IPS DF 6.9 (cell line): ENCODE data around the gene CDH4.

Source experiments
- DNase-seq: peaks from one replicate; pipeline ENCODE4 v3.0.0-alpha.2; 2013; ENCODE audit warnings: low read depth, low spot score
- H3K27ac ChIP-seq: one replicate; pipeline ENCODE4 v1.5.1; 2013; ENCODE audit warnings: low read length, control low read depth
- H3K27me3 ChIP-seq: 2 replicates; pipeline ENCODE4 v1.6.1; 2013; ENCODE audit warnings: mild to moderate bottlenecking, low read length; ENCODE audit not compliant: control insufficient read depth, insufficient read depth
- H3K36me3 ChIP-seq: 2 replicates; pipeline ENCODE4 v1.6.1; 2013; ENCODE audit warnings: low read length; ENCODE audit not compliant: control insufficient read depth, insufficient read depth
- H3K4me1 ChIP-seq: 2 replicates; pipeline ENCODE4 v1.6.1; 2013; ENCODE audit warnings: low read length; ENCODE audit not compliant: control insufficient read depth, insufficient read depth
- H3K4me3 ChIP-seq: 2 replicates; pipeline ENCODE4 v1.5.1; 2013; ENCODE audit warnings: mild to moderate bottlenecking, low read length
- H3K9me3 ChIP-seq: 2 replicates; pipeline ENCODE4 v1.6.1; 2013; ENCODE audit warnings: low read length, inconsistent platforms; ENCODE audit not compliant: control insufficient read depth, insufficient read depth
- WGBS: extraction: QIAGEN DNeasy Blood & Tissue Kit; methylation state at CpG from one replicate; pipeline ENCODE4 v1.1.7; 2013; ENCODE audit warnings: mixed read lengths, missing lambda C conversion rate; ENCODE audit not compliant: insufficient read length, insufficient coverage; 5-methylcytosine and 5-hydroxymethylcytosine counted together

CDH4 gene

DNA sequence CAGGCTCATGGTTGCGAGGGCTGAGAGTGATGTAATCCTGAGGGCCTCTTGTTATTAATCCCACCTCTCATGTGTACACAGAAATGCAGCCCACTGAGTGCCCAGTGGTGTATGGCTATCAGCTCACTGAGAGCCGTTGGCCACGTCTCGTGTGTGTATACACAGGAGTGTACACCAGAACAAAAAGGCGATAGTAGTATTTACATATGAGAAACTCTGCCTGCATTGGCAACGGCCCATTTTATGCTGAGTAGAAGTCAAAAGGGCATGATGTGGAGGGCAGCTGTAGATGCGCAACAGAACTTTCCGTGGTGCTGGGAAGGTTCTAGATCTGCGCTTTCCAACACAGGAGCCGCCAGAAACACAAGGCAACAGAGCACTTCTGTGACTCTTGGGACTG is 28.9 kb upstream of the CDH4 start:
- no peaks in the 10 kb centered on the region for H3K9me3 ChIP-seq
- WGBS, result no CpG with 5 or more reads among the region's 10 CpGs
- H3K4me1 ChIP-seq, result no peaks in the 10 kb centered on the region; the same call in 1 of the 2 replicates
- H3K27me3 ChIP-seq, result no peaks in the 10 kb centered on the region
- DNase-seq, result no peak
- H3K27ac ChIP-seq, result no peak overlapping the region
- H3K4me3 ChIP-seq, result no peak overlapping the region
- no peaks in the 10 kb centered on the region for H3K36me3 ChIP-seq

GRCh38 chr20:61230166-61230565 is 21.9 kb upstream of the CDH4 start:
- Histone ChIP-seq H3K36me3 (no peaks in the 10 kb centered on the region), H3K27me3 (no peaks in the 10 kb centered on the region), H3K4me1 (no peaks in the 10 kb centered on the region), H3K4me3 (no peak overlapping the region), H3K9me3 (no peaks in the 10 kb centered on the region), H3K27ac (no peak overlapping the region)
- no peak for DNase-seq
- WGBS, result no CpG with 5 or more reads among the region's 9 CpGs

DNA sequence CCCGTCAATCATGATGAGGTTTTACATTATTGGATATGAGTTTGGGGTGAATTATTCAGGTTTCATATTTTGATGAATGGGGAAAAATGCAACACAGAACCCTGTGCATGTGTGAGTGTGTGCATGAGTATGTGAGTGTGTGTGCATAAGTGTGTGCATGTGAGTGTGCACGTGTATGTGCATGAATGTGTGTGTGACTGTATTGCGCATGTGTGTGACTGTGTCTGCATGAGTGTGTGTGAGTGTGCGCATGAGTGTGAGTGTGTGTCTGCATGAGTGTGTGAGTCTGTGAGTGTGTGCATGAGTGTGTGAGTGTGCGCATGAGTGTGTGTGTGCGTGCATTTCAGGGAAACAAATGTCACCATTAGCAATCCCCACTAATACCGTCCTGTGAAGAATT is 18.5 kb upstream of the CDH4 start:
- DNase-seq, result no peak
- no peak overlapping the region for H3K4me3 ChIP-seq
- no peaks in the 10 kb centered on the region for H3K27me3 ChIP-seq
- H3K9me3 ChIP-seq, result no peaks in the 10 kb centered on the region
- no peak overlapping the region for H3K27ac ChIP-seq
- no peaks in the 10 kb centered on the region for H3K36me3 ChIP-seq
- H3K4me1 ChIP-seq, result no peaks in the 10 kb centered on the region
- WGBS, result no CpG with 5 or more reads among the region's 7 CpGs

GRCh38 chr20:61234224-61234890 is 17.7 kb upstream of the CDH4 start:
- H3K4me1 ChIP-seq, result no peaks in the 10 kb centered on the region
- no peaks in the 10 kb centered on the region for H3K27me3 ChIP-seq
- no peak for DNase-seq
- no peak overlapping the region for H3K4me3 ChIP-seq
- H3K9me3 ChIP-seq, result no peaks in the 10 kb centered on the region
- H3K36me3 ChIP-seq, result no peaks in the 10 kb centered on the region
- no peak overlapping the region for H3K27ac ChIP-seq
- WGBS, result no CpG with 5 or more reads among the region's 11 CpGs

GRCh38 chr20:61236713-61237112 is 15.3 kb upstream of the CDH4 start:
- no CpG with 5 or more reads among the region's 4 CpGs for WGBS
- H3K27me3 ChIP-seq, result no peaks in the 10 kb centered on the region; the same call in 1 of the 2 replicates
- DNase-seq, result no peak
- no peaks in the 10 kb centered on the region for H3K4me1 ChIP-seq
- H3K9me3 ChIP-seq, result no peaks in the 10 kb centered on the region; the same call in 1 of the 2 replicates
- H3K4me3 ChIP-seq, result no peak overlapping the region
- no peaks in the 10 kb centered on the region for H3K36me3 ChIP-seq
- no peak overlapping the region for H3K27ac ChIP-seq

DNA sequence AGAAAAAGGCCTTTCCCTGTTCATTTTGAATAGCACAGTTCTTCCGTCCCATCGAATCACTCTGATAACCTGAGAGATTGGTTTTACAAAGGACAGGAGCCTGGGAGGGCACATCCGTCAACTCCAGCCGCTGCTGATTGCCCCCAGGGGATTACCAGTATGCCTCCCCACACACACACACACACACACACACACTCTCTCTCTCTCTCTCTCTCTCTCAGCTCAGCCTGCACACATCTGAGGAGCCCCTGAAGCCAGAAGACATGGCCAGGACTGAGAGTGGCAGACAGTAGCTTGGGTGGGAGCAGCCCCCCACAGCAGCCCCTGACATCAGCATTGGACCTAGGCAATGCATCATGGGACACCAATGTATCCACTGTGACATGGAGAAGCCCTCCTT is 13.2 kb upstream of the CDH4 start:
- no peaks in the 10 kb centered on the region; the same call in 1 of the 2 replicates for H3K9me3 ChIP-seq
- H3K4me3 ChIP-seq, result no peak overlapping the region
- H3K36me3 ChIP-seq, result no peaks in the 10 kb centered on the region
- no CpG with 5 or more reads among the region's 4 CpGs for WGBS
- no peaks in the 10 kb centered on the region for H3K4me1 ChIP-seq
- H3K27me3 ChIP-seq, result no peaks in the 10 kb centered on the region; the same call in 1 of the 2 replicates
- DNase-seq, result no peak
- H3K27ac ChIP-seq, result no peak overlapping the region

DNA sequence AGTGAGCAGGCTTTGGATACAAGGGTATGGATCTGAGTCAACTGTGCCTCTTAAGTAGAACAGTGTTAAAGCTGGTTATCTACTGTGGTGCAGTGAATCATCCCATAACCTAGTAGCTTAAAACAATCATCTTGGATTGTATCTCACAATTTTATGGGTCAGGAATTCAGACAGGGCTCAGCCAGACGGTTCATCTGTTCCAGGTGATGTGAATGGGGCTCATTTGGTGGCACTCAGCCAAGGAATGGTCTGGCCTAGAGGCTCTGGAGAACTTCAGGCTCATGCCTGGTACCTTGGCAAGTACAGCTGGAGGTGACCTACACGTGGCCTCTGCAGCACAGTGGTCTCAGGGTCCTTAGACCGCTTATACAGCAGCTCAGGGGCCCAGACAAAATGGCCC is 11.2 kb upstream of the CDH4 start:
- WGBS, result no CpG with 5 or more reads among the region's 3 CpGs
- no peaks in the 10 kb centered on the region; the same call in 1 of the 2 replicates for H3K9me3 ChIP-seq
- no peak overlapping the region for H3K4me3 ChIP-seq
- H3K36me3 ChIP-seq, result no peaks in the 10 kb centered on the region
- no peaks in the 10 kb centered on the region for H3K4me1 ChIP-seq
- H3K27ac ChIP-seq, result no peak overlapping the region
- no peaks in the 10 kb centered on the region; the same call in 1 of the 2 replicates for H3K27me3 ChIP-seq
- DNase-seq, result no peak

GRCh38 chr20:61244213-61244612 is 7.8 kb upstream of the CDH4 start:
- Histone ChIP-seq H3K27me3 (no peaks in the 10 kb centered on the region; the same call in 1 of the 2 replicates), H3K36me3 (no peaks in the 10 kb centered on the region), H3K9me3 (no peaks in the 10 kb centered on the region; the same call in 1 of the 2 replicates), H3K27ac (no peak overlapping the region), H3K4me1 (no peaks in the 10 kb centered on the region), H3K4me3 (no peak overlapping the region)
- DNase-seq, result no peak
- no CpG with 5 or more reads among the region's 8 CpGs for WGBS

GRCh38 chr20:61246269-61246668 is 5.8 kb upstream of the CDH4 start:
- H3K4me3 ChIP-seq, result no peak overlapping the region
- H3K27ac ChIP-seq, result no peak overlapping the region
- H3K4me1 ChIP-seq, result no peaks in the 10 kb centered on the region
- DNase-seq, result no peak
- no peaks in the 10 kb centered on the region for H3K9me3 ChIP-seq
- no CpG with 5 or more reads among the region's 7 CpGs for WGBS
- H3K27me3 ChIP-seq, result peaks cover 14% of the 10 kb centered on the region; the same call in 1 of the 2 replicates
- H3K36me3 ChIP-seq, result no peaks in the 10 kb centered on the region

DNA sequence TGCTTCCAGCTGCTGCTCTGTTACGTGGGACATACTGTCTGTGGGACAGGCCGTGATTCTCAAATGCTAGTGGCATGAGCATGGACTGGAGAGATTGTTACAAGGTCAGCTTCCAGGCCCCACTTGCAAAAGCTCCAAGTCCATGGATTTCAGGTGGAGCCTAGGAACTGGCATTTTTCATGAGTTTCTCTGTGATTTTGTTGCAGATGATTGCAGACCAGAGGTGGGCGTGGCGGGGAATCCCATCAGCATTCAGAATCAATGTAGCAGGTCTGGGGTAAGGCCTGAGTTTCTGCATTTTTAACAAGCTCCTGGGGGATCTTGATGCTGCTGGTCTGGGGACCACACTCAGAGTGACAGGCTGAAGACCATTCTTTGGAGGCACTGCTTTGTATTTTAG is 2.4 kb upstream of the CDH4 start:
- WGBS, result no CpG with 5 or more reads among the region's 4 CpGs
- peaks cover 3% of the 10 kb centered on the region; the same call in 1 of the 2 replicates for H3K4me1 ChIP-seq
- H3K27me3 ChIP-seq, result peaks cover 30% of the 10 kb centered on the region
- no peaks in the 10 kb centered on the region for H3K9me3 ChIP-seq
- no peak overlapping the region for H3K4me3 ChIP-seq
- no peak overlapping the region for H3K27ac ChIP-seq
- no peak for DNase-seq
- no peaks in the 10 kb centered on the region for H3K36me3 ChIP-seq
